HG02678 (cell line): Measurements from ENCODE around the gene SMIM8.
"Not testable (repeated sequence)": the region's sequence is repeated elsewhere in the genome, so short reads cannot be mapped to it uniquely, and the experiment has no call there.

ENCODE experiments used
- ATAC-seq: cut with Tn5 transposase; IDR thresholded peaks from one replicate; pipeline ENCODE4 v1.9.1; 2021; ENCODE audit warnings: mild to moderate bottlenecking, moderate library complexity; ENCODE audit not compliant: unreplicated experiment

Gene SMIM8, protein sequence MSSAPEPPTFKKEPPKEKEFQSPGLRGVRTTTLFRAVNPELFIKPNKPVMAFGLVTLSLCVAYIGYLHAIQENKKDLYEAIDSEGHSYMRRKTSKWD

GRCh38 chr6:87322304-87323212 lies at the start of gene SMIM8:
TSS of gene SMIM8 (plus strand) at chr6:87322588. CDS start at chr6:87337032, 14,444 bp downstream.
- peak; percentile 100 for ATAC-seq

GRCh38 chr6:87274660-87275274 lies 47.6 kb upstream of the SMIM8 start:
- ATAC-seq, result no peak

DNA sequence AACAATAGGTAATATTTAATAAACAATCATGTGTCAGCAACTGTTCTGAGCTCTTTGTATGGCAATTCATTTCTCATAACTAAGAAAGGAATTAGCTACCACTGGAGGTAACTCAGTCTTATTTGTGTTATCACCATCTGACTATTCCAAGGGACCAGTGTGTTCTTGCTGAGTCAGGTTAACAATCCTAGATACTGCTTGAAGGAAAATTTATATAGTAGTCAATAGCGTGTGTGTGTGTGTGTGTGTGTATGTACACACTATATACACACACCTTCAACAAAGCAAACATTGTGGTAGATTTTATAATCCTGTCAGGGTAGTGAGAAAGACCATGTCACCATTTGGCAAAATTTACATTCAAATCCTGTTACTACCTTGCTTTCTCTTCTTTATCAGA lies 45.8 kb upstream of the SMIM8 start:
- no peak for ATAC-seq

DNA sequence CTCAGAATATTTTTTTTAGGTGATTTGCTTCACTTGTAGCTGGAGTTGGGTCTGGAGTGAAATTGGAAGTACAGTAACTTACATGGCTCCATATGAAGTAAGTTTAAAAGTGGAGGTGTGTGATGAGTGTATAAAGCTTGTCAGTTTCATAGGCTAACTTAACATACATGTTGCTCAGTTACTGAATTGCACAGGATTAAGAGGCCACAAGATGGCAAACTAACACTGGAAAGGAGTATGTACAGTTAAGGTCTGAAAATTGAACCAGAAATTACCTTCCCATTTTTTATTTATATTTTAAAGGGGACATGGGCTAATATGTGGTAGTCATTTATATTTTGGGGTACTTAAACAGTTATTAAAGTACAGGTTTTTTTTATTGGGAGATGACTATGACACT lies 45.3 kb upstream of the SMIM8 start:
- ATAC-seq, result no peak

GRCh38 chr6:87279196-87279595 lies 43.2 kb upstream of the SMIM8 start:
- ATAC-seq, result no peak

DNA sequence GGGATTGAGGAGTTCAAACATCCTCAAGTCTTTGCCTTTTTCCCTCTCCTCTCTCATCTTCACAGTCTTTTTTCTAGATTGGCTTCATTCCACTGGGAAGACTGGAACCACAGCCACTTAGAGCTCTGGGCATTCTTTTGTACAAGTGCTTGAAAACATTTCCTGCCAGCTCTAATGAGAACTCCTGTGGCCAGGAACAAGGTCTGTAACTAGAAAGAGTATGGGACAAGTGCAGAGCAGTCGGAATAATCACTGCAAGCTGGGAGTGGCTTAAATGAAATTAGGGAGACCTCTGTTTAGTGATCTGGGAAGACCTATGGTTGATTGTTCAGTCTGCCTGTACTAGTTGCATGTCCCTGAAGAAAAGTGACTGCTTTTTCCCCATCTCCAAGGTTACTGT lies 41.0 kb upstream of the SMIM8 start:
- no peak for ATAC-seq

- ATAC-seq, result no peak
Measured at GRCh38 chr6:87282743-87283142, 39.6 kb upstream of the SMIM8 start.

GRCh38 chr6:87283461-87283860 lies 38.9 kb upstream of the SMIM8 start:
- no peak for ATAC-seq

DNA sequence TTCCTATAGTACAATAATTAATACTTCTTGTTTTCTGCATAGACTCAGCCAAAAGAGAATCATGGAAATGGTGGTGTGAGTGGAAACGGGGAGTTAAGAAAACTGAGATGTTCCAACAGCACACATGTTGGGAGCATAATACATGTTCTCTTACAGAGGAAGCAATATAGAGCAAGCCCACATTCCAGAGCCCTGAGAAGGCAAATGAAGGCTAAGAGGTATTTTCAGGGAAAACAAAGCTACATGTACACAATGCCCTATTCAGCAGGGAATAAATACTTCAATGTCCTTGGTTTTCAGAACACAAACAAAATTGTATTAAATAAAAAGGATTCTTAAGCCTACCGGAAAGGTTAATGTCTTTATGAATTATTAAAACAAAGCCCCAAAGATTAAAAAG lies 35.1 kb upstream of the SMIM8 start:
- no peak for ATAC-seq

GRCh38 chr6:87289571-87289970 lies 32.8 kb upstream of the SMIM8 start:
- ATAC-seq, result no peak

DNA sequence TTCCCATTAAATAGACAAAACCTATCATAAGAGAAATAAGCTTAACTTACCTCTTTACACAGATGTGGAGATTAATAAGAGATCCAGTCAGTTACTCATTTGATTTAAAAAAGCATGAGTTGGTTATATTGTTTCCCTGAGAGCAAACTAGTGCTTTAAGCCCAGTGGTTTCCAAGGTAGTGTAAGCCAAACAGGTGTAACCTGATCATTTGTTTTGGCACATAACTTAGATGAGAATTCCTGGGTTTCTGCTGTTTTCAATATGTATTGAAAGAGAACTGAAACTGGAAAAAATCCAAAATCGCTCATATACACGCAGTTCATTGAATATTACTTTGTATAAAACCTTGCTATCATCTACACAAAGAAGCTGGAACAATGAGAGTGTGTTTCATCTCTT lies 30.5 kb upstream of the SMIM8 start:
- ATAC-seq, result no peak

DNA sequence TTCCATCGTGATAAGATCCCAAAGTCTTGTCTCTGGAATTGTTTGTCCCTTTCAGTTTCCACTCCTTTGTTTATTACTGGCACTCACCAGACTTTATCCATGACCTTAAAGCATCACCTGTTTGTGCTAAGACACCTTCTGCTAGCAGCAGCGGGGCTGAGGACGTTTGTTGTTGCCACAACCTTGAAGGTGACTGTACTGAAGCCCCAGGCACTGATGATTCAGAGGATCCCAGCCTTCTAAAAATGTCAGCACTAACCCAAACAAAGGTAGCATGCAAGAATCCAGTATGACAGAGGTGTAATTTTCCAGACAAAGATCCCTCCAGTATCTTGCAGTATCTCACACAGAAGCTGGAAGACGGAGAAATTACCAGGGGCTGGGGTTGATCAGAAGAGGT lies 28.9 kb upstream of the SMIM8 start:
- ATAC-seq, result no peak

GRCh38 chr6:87297119-87297518 lies 25.3 kb upstream of the SMIM8 start:
- ATAC-seq, result no peak

DNA sequence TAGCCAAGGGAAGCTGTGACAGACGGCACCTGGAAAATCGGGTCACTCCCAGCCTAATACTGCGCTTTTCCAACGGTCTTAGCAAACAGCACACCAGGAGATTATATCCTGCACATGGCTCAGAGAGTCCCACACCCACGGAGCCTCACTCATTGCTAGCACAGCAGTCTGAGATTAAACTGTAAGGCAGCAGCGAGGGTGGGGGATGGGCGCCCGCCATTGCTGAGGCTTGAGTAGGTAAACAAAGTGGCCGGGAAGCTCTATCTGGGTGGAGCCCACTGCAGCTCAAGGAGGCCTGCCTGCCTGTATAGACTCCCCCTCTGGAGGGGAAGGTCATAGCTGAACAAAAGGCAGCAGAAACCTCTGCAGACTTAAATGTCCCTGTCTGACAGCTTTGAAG lies 21.1 kb upstream of the SMIM8 start:
- not testable (repeated sequence) for ATAC-seq

- no peak for ATAC-seq
Measured at GRCh38 chr6:87308970-87309369, 13.4 kb upstream of the SMIM8 start.

- no peak for ATAC-seq
Measured at GRCh38 chr6:87312860-87313259, 9.5 kb upstream of the SMIM8 start.

DNA sequence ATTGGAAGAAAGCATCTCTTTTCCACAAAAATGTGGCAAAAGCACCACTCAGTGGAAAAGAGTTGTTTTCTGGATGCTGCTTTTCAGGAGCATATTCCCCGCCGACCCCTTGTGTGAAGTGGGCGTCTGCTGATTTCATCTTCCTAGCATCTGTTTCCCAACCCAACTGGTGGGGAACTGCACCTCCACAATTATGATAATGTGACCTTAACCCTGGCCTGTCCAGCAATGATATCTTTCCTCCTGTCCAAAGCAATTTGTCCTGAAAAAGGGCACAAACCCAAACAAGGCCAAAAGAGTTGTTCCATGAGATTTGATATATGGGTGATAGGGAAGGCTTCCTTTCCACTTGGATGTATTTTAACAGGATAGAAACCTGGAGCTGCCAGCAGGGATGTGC lies 7.3 kb upstream of the SMIM8 start:
- ATAC-seq, result no peak

GRCh38 chr6:87319271-87319987 lies 3.0 kb upstream of the SMIM8 start:
- ATAC-seq, result no peak

- not testable (repeated sequence) for ATAC-seq
Measured at GRCh38 chr6:87323880-87324279, 1.5 kb downstream of the SMIM8 start.

DNA sequence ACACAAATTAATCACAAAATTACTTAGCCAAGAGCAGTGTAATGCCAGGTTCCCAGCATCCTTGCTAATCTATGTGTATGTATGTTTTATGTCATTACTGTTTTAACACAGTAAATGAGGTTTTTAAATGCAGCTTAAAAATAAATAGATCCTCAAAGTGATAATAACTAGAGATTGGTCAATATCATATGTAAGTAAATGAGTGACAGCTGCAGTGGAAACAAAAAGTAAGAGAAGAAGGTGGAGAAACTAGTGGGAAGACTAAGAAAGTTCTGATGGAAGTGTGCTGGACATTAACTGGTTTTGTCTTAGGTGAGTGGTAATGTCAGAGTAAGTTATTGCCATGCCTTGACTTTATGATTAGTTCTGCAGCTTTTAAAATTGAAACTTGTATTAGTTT lies 8.6 kb downstream of the SMIM8 start:
- ATAC-seq, result no peak

GRCh38 chr6:87333033-87333432 lies 10.6 kb downstream of the SMIM8 start:
- no peak for ATAC-seq
